H1 (cell line): ENCODE data around the gene RPS6KL1. TPM values are rescaled to one million over a fixed set of nuclear protein-coding genes. Genes with fewer than 3 reads are reported as not detected.
A peak's percentile ranks its signal among the peaks of the same experiment; 100 is the strongest.

ENCODE experiments used
- CTCF ChIA-PET: fragments of 300-600 bp; sonication (Branson Sonifier 250); formaldehyde crosslinking; loops from one replicate; lab custom pipeline; 2021; ENCODE audit not compliant: partially characterized antibody; lab: Charles Lee
- POLR2A ChIA-PET: fragments of 300-600 bp; sonication (Branson Sonifier 250); formaldehyde crosslinking; loops from one replicate; lab custom pipeline; 2021; ENCODE audit warnings: inconsistent platforms; ENCODE audit not compliant: partially characterized antibody; lab: Charles Lee
- DNase-seq, 2 experiments: peaks; one replicate each; pipeline versions ENCODE4 v3.0.0 to v3.0.0-alpha.2; 2010 to 2022; ENCODE audit warnings: low spot score in 2 of 2, low read depth in 1 of 2, mixed read lengths in 1 of 2
- FAIRE-seq: peaks from 2 replicates; lab custom pipeline; 2011; peaks lifted over from hg19 to GRCh38; lab: Jason Lieb, UNC
- H2AFZ ChIP-seq: 2 replicates; pipeline ENCODE4 v1.8.1; 2012; ENCODE audit warnings: low read length, inconsistent platforms
- H2AK5ac ChIP-seq: 2 replicates; pipeline ENCODE4 v1.6.1; 2013; ENCODE audit warnings: low read depth, low read length
- H2BK120ac ChIP-seq: replicated peaks from 2 replicates; pipeline ENCODE3; 2013; ENCODE audit warnings: low read depth, low read length, inconsistent platforms
- H2BK12ac ChIP-seq: 2 replicates; pipeline ENCODE4 v1.6.1; 2013; ENCODE audit warnings: low read depth, low read length
- H2BK15ac ChIP-seq: 2 replicates; pipeline ENCODE4 v1.6.1; 2013; ENCODE audit warnings: low read length
- H2BK20ac ChIP-seq: 2 replicates; pipeline ENCODE4 v1.6.1; 2013; ENCODE audit warnings: low read length
- H2BK5ac ChIP-seq: 2 replicates; pipeline ENCODE4 v1.6.1; 2013; ENCODE audit warnings: low read depth, low read length
- H3K14ac ChIP-seq: 2 replicates; pipeline ENCODE4 v1.6.1; 2013; ENCODE audit warnings: inconsistent platforms; ENCODE audit not compliant: insufficient read length
- H3K18ac ChIP-seq: 2 replicates; pipeline ENCODE4 v1.6.1; 2013; ENCODE audit warnings: low read length; ENCODE audit errors: extremely low read depth
- H3K23ac ChIP-seq: 2 replicates; pipeline ENCODE4 v1.6.1; 2013; ENCODE audit warnings: inconsistent platforms; ENCODE audit not compliant: insufficient read length
- H3K23me2 ChIP-seq: 2 replicates; pipeline ENCODE4 v1.6.1; 2013; ENCODE audit warnings: low read depth, low read length
- H3K27ac ChIP-seq: 2 replicates; pipeline ENCODE4 v1.6.1; 2011; ENCODE audit warnings: low read depth, low read length, inconsistent platforms
- H3K27me3 ChIP-seq, 4 experiments: replicated peaks in 1 of 4; 1 replicate in 1 of 4; 2 replicates in 3 of 4; pipeline versions ENCODE4 v1.6.1 to v1.8.1; 2011 to 2013; ENCODE audit warnings: low read length in 3 of 4, mild to moderate bottlenecking in 3 of 4, inconsistent platforms in 2 of 4, mixed read lengths in 2 of 4, moderate library complexity in 1 of 4; ENCODE audit not compliant: control insufficient read depth in 3 of 4, insufficient read depth in 3 of 4; ENCODE audit errors: extremely low read depth in 1 of 4
- H3K36me3 ChIP-seq, 4 experiments: 2 replicates each; pipeline versions ENCODE4 v1.6.1 to v1.8.1; 2011 to 2013; ENCODE audit warnings: mild to moderate bottlenecking in 4 of 4, low read length in 3 of 4, moderate library complexity in 2 of 4, control low read depth in 1 of 4, inconsistent platforms in 1 of 4; ENCODE audit not compliant: insufficient read depth in 4 of 4, control insufficient read depth in 2 of 4
- H3K4ac ChIP-seq: replicated peaks from 2 replicates; pipeline ENCODE3; 2013; ENCODE audit warnings: low read length, low read depth, mixed read lengths, inconsistent platforms; ENCODE audit not compliant: insufficient read length
- H3K4me1 ChIP-seq, 4 experiments: replicated peaks in 1 of 4; 1 replicate in 1 of 4; 2 replicates in 3 of 4; pipeline versions ENCODE4 v1.6.1 to v1.8.1; 2011 to 2013; ENCODE audit warnings: low read length in 3 of 4, inconsistent platforms in 2 of 4, mixed read lengths in 1 of 4; ENCODE audit not compliant: insufficient read depth in 4 of 4, control insufficient read depth in 3 of 4
- H3K4me2 ChIP-seq, 2 experiments: 2 replicates each; pipeline versions ENCODE4 v1.6.1 to v1.8.1; 2011 to 2013; ENCODE audit warnings: low read depth in 2 of 2, low read length in 2 of 2, control low read depth in 1 of 2, inconsistent platforms in 1 of 2, mild to moderate bottlenecking in 1 of 2; ENCODE audit not compliant: insufficient read depth in 1 of 2
- H3K4me3 ChIP-seq, 4 experiments: fragments of 200-600, 300-600 bp in 1 of 4; sonication (generic), shearing (Covaris generic), sonication (Bioruptor Twin) in 1 of 4; 2 replicates each; pipeline versions ENCODE4 v1.5.1 to v1.8.1; 2011 to 2016; ENCODE audit warnings: low read length in 4 of 4, low read depth in 3 of 4, control low read depth in 2 of 4, inconsistent platforms in 2 of 4, mild to moderate bottlenecking in 2 of 4, mixed read lengths in 1 of 4, moderate library complexity in 1 of 4; ENCODE audit not compliant: insufficient read depth in 2 of 4; ENCODE audit errors: extremely low read depth in 1 of 4
- H3K56ac ChIP-seq: replicated peaks from 2 replicates; pipeline ENCODE3; 2013; ENCODE audit warnings: low read depth, mild to moderate bottlenecking, mixed read lengths, low read length, inconsistent platforms; ENCODE audit not compliant: insufficient read length
- H3K79me1 ChIP-seq: 2 replicates; pipeline ENCODE4 v1.6.1; 2013; ENCODE audit warnings: low read depth, low read length, control low read depth
- H3K79me2 ChIP-seq, 2 experiments: 2 replicates each; pipeline versions ENCODE4 v1.6.1 to v1.8.1; 2012 to 2013; ENCODE audit warnings: low read length in 2 of 2, mild to moderate bottlenecking in 2 of 2, inconsistent platforms in 1 of 2; ENCODE audit not compliant: insufficient read depth in 2 of 2, control insufficient read depth in 1 of 2
- H3K9ac ChIP-seq, 4 experiments: replicated peaks in 1 of 4; 1 replicate in 1 of 4; 2 replicates in 3 of 4; pipeline versions ENCODE4 v1.6.1 to v1.8.1; 2011 to 2013; ENCODE audit warnings: low read depth in 3 of 4, low read length in 3 of 4, control low read depth in 2 of 4, mild to moderate bottlenecking in 2 of 4, moderate library complexity in 2 of 4, inconsistent platforms in 1 of 4; ENCODE audit errors: extremely low read depth in 1 of 4
- H3K9me3 ChIP-seq, 2 experiments: 2 replicates each; pipeline versions ENCODE4 v1.6.1 to v1.8.1; 2012 to 2013; ENCODE audit warnings: mild to moderate bottlenecking in 2 of 2, moderate library complexity in 2 of 2, control low read depth in 1 of 2, inconsistent platforms in 1 of 2, low read depth in 1 of 2, low read length in 1 of 2, mixed read lengths in 1 of 2; ENCODE audit not compliant: insufficient read depth in 2 of 2
- H4K20me1 ChIP-seq, 2 experiments: replicated peaks in 1 of 2; 2 replicates each; pipeline versions ENCODE3 to v1.8.1; 2011 to 2013; ENCODE audit warnings: inconsistent platforms in 2 of 2, low read length in 2 of 2, mild to moderate bottlenecking in 1 of 2; ENCODE audit not compliant: insufficient read depth in 2 of 2, control insufficient read depth in 1 of 2
- H4K5ac ChIP-seq: 2 replicates; pipeline ENCODE4 v1.6.1; 2013; ENCODE audit warnings: low read length, low read depth, mixed read lengths, inconsistent platforms; ENCODE audit not compliant: insufficient read length
- H4K8ac ChIP-seq: 2 replicates; pipeline ENCODE4 v1.8.0; 2013; ENCODE audit warnings: mild to moderate bottlenecking, moderate library complexity, low read length, inconsistent platforms; ENCODE audit not compliant: insufficient read depth; ENCODE audit errors: extremely low read depth
- H4K91ac ChIP-seq: replicated peaks from 2 replicates; pipeline ENCODE3; 2013; ENCODE audit warnings: low read length, mixed read lengths, inconsistent platforms; ENCODE audit not compliant: insufficient read length
- BACH1 ChIP-seq: IDR thresholded peaks from 2 replicates; pipeline ENCODE4 v1.6.1; 2012; ENCODE audit warnings: low read length, improper control_type of control experiment
- KDM5A ChIP-seq: fragments of 200-600 bp; IDR thresholded peaks from 2 replicates; pipeline ENCODE4 v1.7.1; 2012; ENCODE audit warnings: mild to moderate bottlenecking, low read length, inconsistent platforms, mixed read lengths
- POLR2A ChIP-seq, 2 experiments: IDR thresholded peaks; 1 replicate in 1 of 2; 2 replicates in 1 of 2; pipeline ENCODE4 v1.6.1; 2011; ENCODE audit warnings: low read depth in 2 of 2, low read length in 2 of 2, mild to moderate bottlenecking in 2 of 2; ENCODE audit errors: control extremely low read depth in 1 of 2
- WGBS, 2 experiments: shearing (Covaris generic) in 1 of 2; methylation state at CpG; one replicate each; pipeline versions ENCODE4 v1.1.6 to v1.1.7; 2013 to 2015; ENCODE audit warnings: low lambda C conversion rate in 2 of 2, mixed read lengths in 2 of 2, inconsistent platforms in 1 of 2, low coverage in 1 of 2, missing lambda C conversion rate in 1 of 2; ENCODE audit not compliant: insufficient replicate concordance in 2 of 2, insufficient coverage in 1 of 2, insufficient read length in 1 of 2; ENCODE audit errors: extremely low coverage in 1 of 2, missing lambda C conversion rate in 1 of 2; 5-methylcytosine and 5-hydroxymethylcytosine counted together
- polyA plus RNA-seq, 7 experiments: library from polyadenylated mRNA; depleted of rRNA in 3 of 7; stranded (reverse) in 5 of 7; unstranded in 2 of 7; fragments of >200 nt in 5 of 7; fragments of 200-250 nt in 2 of 7; gene quantifications; 1 replicate in 5 of 7; 2 replicates in 1 of 7; 4 replicates in 1 of 7; pipeline versions ENCODE4 v1.2.1 to v1.2.3, GENCODE V29; 2011 to 2013; ENCODE audit warnings: missing spikeins in 2 of 7, mixed read lengths in 2 of 7
- total RNA-seq: library from RNA; stranded (reverse); fragmentation: NEBNext Ultra II Directional; extraction: Animal tissue kit (Norgen Biotek cat#: 25700); gene quantifications from 2 replicates; pipeline ENCODE4 v1.2.1, GENCODE V29; 2021

Gene RPS6KL1
- total and polyA plus RNA-seq, 2 of the 8 experiments (the other 6 are each of a cell fraction or from before 2014, with no cell fraction given): 9.8 to 13.8 TPM

DNA sequence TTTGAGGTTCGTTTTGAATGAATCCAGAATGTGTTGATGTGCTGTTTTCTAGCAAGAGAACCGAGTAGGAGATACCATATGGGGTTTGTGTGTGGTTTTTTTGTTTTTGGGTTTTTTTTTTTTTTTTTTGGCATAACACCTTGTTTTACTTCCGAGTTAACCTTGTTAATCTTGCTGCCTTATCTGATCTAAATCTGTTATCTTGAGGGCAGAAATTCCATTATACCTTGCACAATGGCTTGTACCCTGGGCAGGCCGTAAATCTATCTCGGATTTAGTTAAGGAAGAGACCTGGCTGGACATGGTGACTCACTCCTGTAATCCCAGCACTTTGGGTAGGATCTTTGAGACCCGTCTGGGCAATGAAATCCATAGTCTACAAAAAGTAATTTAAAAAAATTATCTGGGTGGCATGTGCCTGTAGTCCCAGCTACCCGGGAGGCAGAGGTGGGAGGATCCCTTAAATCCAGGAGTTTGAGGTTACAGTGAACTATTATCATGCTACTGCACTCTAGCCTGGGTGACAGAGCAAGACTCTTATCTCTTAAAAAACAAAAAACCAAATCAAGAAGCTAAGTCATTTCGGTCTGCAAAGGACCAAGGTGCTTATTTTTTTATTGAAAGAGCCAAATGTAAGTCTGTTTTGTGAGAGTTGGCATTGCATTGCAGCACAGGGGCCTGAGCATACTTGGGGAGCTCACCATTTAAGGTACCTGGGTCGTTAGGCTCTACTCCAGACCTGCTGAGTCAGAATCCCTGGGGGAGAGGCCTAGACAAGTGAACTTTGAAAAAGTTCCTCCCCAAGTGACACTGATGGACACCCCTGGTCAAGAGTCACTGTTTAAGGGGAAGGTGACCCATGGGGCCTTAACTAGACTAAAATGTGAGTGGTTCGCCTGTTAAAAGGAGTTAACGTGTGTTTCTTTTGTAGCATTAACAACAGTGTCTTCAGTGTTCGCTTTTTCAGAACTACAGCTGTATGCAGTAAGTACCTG, 34.6 kb downstream of the RPS6KL1 start:
- Histone ChIP-seq H4K20me1 (peaks cover 5 to 23% of the 10 kb centered on the region in 2 experiments), H3K79me1 (peaks cover 6% of the 10 kb centered on the region), H2BK12ac (no peak overlapping the region), H3K27me3 (no peaks in the 10 kb centered on the region), H2AFZ (no peak overlapping the region), H3K4me3 (no peak overlapping the region), H3K9me3 (no peaks in the 10 kb centered on the region), H2BK15ac (peak overlapping the region; percentile 31; the same call in 1 of the 2 replicates), H4K91ac (no peak overlapping the region), H4K5ac (no peak overlapping the region), H3K23me2 (no peaks in the 10 kb centered on the region; the same call in 1 of the 2 replicates), H3K4me1 (peaks cover 11 to 28% (median 22%) of the 10 kb centered on the region in 4 experiments), H3K27ac (no peak overlapping the region), H4K8ac (no peak overlapping the region), H3K18ac (no peak overlapping the region), H3K79me2 (peaks cover 11 to 56% of the 10 kb centered on the region in 2 experiments), H3K4me2 (peak overlapping the region in 1 of 2 experiments; percentile 45; a peak in 1 of 4 replicates), H3K14ac (no peak overlapping the region), H2BK120ac (no peak overlapping the region), H3K56ac (no peak overlapping the region), H3K36me3 (peaks cover 16 to 47% (median 32%) of the 10 kb centered on the region in 4 experiments), H2AK5ac (no peak overlapping the region), H3K23ac (no peak overlapping the region), H2BK5ac (0 out of 2 replicates have a peak overlapping the region, but pooled peaks have one; percentile 20), H2BK20ac (no peak overlapping the region), H3K9ac (no peak overlapping the region), H3K4ac (peak overlapping the region; percentile 1)
- POLR2A ChIA-PET: interaction anchor here (1.5 to 2.1 kb wide), 2 partner anchors 12 to 19 kb away, joined by 4 to 8 read pairs; no protein-coding TSS in a partner anchor
- 86% methylated on average over 12 of the region's 12 CpGs; no CpG with 5 or more reads in 1 of the 2 experiments for WGBS, 2 experiments
- TF ChIP-seq KDM5A (no peak), POLR2A (IDR thresholded peaks at IDR 0.05; ENCODE audit: control extremely low read depth in 1 of 2, low read depth in 2 of 2, low read length in 2 of 2) (0 out of 3 replicates have a peak, but pooled peaks of 1 of the 2 experiments have one; percentile 6), BACH1 (0 out of 2 replicates have a peak, but pooled peaks have one; percentile 15)
- CTCF ChIA-PET: interaction anchor here (0.9 to 24.8 kb wide), 6 partner anchors 8 to 200 kb away, joined by 3 to 509 read pairs (median 8); no protein-coding TSS in a partner anchor
- DNase-seq (no peak), FAIRE-seq (no peak)
